Hematopoietic multipotent progenitor cell treated with erythropoietin and hydrocortisone succinate and interleukin-3 and kit ligand, for 15 days (in vitro differentiated cells): ENCODE measurements around the gene DEDD2.
"Not testable (repeated sequence)": the region's sequence is repeated elsewhere in the genome, so short reads cannot be mapped to it uniquely, and the experiment has no call there.

Experiments
- DNase-seq: peaks from one replicate; pipeline ENCODE4 v3.0.0-alpha.2; 2015; ENCODE audit warnings: low spot score

The DEDD2 gene

GRCh38 chr19:42217520-42218437, at the start of gene DEDD2:
Gene DEDD2, minus strand, starts transcription at chr19:42217677. Its CDS starts 670 bp downstream, at chr19:42217007.
- DNase-seq = peak; percentile 98

GRCh38 chr19:42266928-42267603, 49.6 kb upstream of the DEDD2 start:
- DNase-seq = not testable (repeated sequence)

GRCh38 chr19:42266105-42266504, 48.6 kb upstream of the DEDD2 start:
- DNase-seq = not testable (repeated sequence)

GRCh38 chr19:42261763-42262162, 44.3 kb upstream of the DEDD2 start:
- DNase-seq = no peak

GRCh38 chr19:42257842-42258241, 40.4 kb upstream of the DEDD2 start:
- DNase-seq = not testable (repeated sequence)

- DNase-seq = no peak
Measured at GRCh38 chr19:42255766-42256745, 38.6 kb upstream of the DEDD2 start.

GRCh38 chr19:42254850-42255765, 37.6 kb upstream of the DEDD2 start, which contains the start of gene ERF:
Gene ERF, minus strand, starts transcription at chr19:42255128. Its CDS starts 129 bp downstream, at chr19:42254999.
- DNase-seq = peak; percentile 89

- peak; percentile 50 for DNase-seq
Measured at GRCh38 chr19:42254089-42254849, 36.8 kb upstream of the DEDD2 start.

- DNase-seq = no peak
Measured at GRCh38 chr19:42253245-42254088, 36.0 kb upstream of the DEDD2 start.

- no peak for DNase-seq
Measured at GRCh38 chr19:42252365-42253244, 35.1 kb upstream of the DEDD2 start.

GRCh38 chr19:42251572-42252358, 34.3 kb upstream of the DEDD2 start:
- DNase-seq = peak; percentile 1

GRCh38 chr19:42250666-42251531, 33.4 kb upstream of the DEDD2 start:
- no peak for DNase-seq

- no peak for DNase-seq
Measured at GRCh38 chr19:42250183-42250665, 32.7 kb upstream of the DEDD2 start.

- DNase-seq = no peak
Measured at GRCh38 chr19:42249769-42250168, 32.3 kb upstream of the DEDD2 start.

- no peak for DNase-seq
Measured at GRCh38 chr19:42249149-42249750, 31.8 kb upstream of the DEDD2 start.
